Right lobe of liver (tissue), 6 donors: ENCODE data around the gene ADGRF4. TPM values are rescaled to one million over a fixed set of nuclear protein-coding genes. Genes with fewer than 3 reads are reported as not detected.

Experiments used
- ATAC-seq, 4 donors: fragments of 200-7000 bp; cut with Tn5 transposase; one replicate each; pipeline ENCODE4 v1.9.1; 2020; ENCODE audit warnings: mild to moderate bottlenecking in 4 of 4, moderate library complexity in 4 of 4
- DNase-seq, 3 donors: peaks; one replicate each; pipeline ENCODE4 v3.0.0-alpha.2; 2020
- H3K27ac ChIP-seq, 3 donors: fragments of 200-600 bp; one replicate each; pipeline ENCODE4 v1.8.0; 2022
- H3K27me3 ChIP-seq, 2 donors: fragments of 200-600 bp; one replicate each; pipeline ENCODE4 v1.8.0; 2022
- H3K36me3 ChIP-seq, 4 donors: fragments of 200-600 bp; sonication (generic) in 1 of 4; one replicate each; pipeline versions ENCODE4 v1.5.1 to v1.8.0; 2017 to 2022; ENCODE audit warnings: control low read depth in 1 of 4
- H3K4me1 ChIP-seq, 4 donors: fragments of 200-600 bp; sonication (generic) in 1 of 4; one replicate each; pipeline versions ENCODE4 v1.5.1 to v1.8.0; 2017 to 2022; ENCODE audit warnings: control low read depth in 1 of 4
- H3K4me3 ChIP-seq, 3 donors: fragments of 200-600 bp; one replicate each; pipeline ENCODE4 v1.8.0; 2022
- H3K9me3 ChIP-seq, 4 donors: fragments of 200-600 bp; sonication (generic) in 1 of 4; one replicate each; pipeline versions ENCODE4 v1.5.1 to v1.8.0; 2017 to 2022; ENCODE audit warnings: control low read depth in 1 of 4
- CTCF ChIP-seq, 4 donors: fragments of 200-600 bp in 3 of 4; fragments of 450-650 bp in 1 of 4; IDR thresholded peaks; one replicate each; pipeline versions ENCODE4 v1.5.1 to v1.8.0; 2016 to 2022; ENCODE audit warnings: antibody characterized with exemption in 4 of 4, mild to moderate bottlenecking in 2 of 4
- POLR2A ChIP-seq: fragments of 450-650 bp; IDR thresholded peaks from one replicate; pipeline ENCODE4 v1.6.1; 2017; ENCODE audit warnings: antibody characterized with exemption, mild to moderate bottlenecking
- WGBS: methylation state at CpG from one replicate; pipeline ENCODE4 v1.1.6; 2018; ENCODE audit warnings: low coverage, low lambda C conversion rate; ENCODE audit not compliant: insufficient coverage; ENCODE audit errors: missing lambda C conversion rate; 5-methylcytosine and 5-hydroxymethylcytosine counted together
- intact Hi-C, 2 donors: fragments of 100-400 bp; cut with DNase I; formaldehyde crosslinking; loops; one replicate each; pipeline versions ENCODE4 v1.11.2 to v1.14.1; 2022
- total RNA-seq, 6 experiments: library from RNA; depleted of rRNA in 2 of 6; stranded (reverse); fragments of >200 nt in 2 of 6; fragmentation: NEBNext Ultra II Directional in 3 of 6; extraction: Animal tissue kit (Norgen Biotek cat#: 25700) in 3 of 6; gene quantifications; one replicate each; pipeline versions ENCODE4 v1.1.0 to v1.2.4, GENCODE V29; 2016 to 2023
- donor health status: DM: no; HTN: yes; CAD: no.
- donor health status: DM: no; HTN: no; CAD: no.
- donor health status: DM: no; HTN: no; CAD: no.
- donor health status: DM: no; HTN: yes; CAD: no.
- donor health status: DM: no; HTN: yes; CAD: no.

Gene ADGRF4
- total RNA-seq, 6 experiments from 2014 or later: not detected

GRCh38 chr6:47733879-47734558 lies 35.6 kb downstream of the ADGRF4 start:
- ATAC-seq (peak; percentile 43 to 67 (median 48)), DNase-seq (no peak)
- H3K27ac ChIP-seq: no peak overlapping the region
- no peak overlapping the region for H3K4me3 ChIP-seq
- no peaks in the 10 kb centered on the region for H3K27me3 ChIP-seq
- no peaks in the 10 kb centered on the region for H3K9me3 ChIP-seq
- 14% methylated on average over 2 of the region's 2 CpGs for WGBS
- no peaks in the 10 kb centered on the region for H3K4me1 ChIP-seq
- intact Hi-C loops: no loop called here
- H3K36me3 ChIP-seq: no peaks in the 10 kb centered on the region
- TF ChIP-seq CTCF (IDR thresholded peaks at IDR 0.05) (peak; percentile 35 to 46 (median 40)), POLR2A (no peak)

- Histone ChIP-seq H3K9me3 (no peaks in the 10 kb centered on the region), H3K36me3 (no peaks in the 10 kb centered on the region), H3K27me3 (no peaks in the 10 kb centered on the region), H3K27ac (no peak overlapping the region), H3K4me3 (no peak overlapping the region), H3K4me1 (no peaks in the 10 kb centered on the region)
- TF ChIP-seq CTCF (IDR thresholded peaks at IDR 0.05) (no peak), POLR2A (no peak)
- ATAC-seq: no peak
- 30% methylated on average over 4 of the region's 4 CpGs for WGBS
- no peak for DNase-seq
- intact Hi-C loops: no loop called here
These were observed 36.6 kb downstream of the ADGRF4 start for GRCh38 chr6:47734831-47735481.

GRCh38 chr6:47736083-47736700 lies 37.8 kb downstream of the ADGRF4 start:
- no peak for TF ChIP-seq POLR2A
- no peak for TF ChIP-seq CTCF (IDR thresholded peaks at IDR 0.05)
- no peaks in the 10 kb centered on the region for H3K27me3 ChIP-seq
- 47% methylated on average over 5 of the region's 7 CpGs for WGBS
- H3K4me3 ChIP-seq: no peak overlapping the region
- no peak overlapping the region for H3K27ac ChIP-seq
- no peaks in the 10 kb centered on the region for H3K36me3 ChIP-seq
- intact Hi-C loops: no loop called here
- ATAC-seq: no peak
- H3K9me3 ChIP-seq: no peaks in the 10 kb centered on the region
- DNase-seq: no peak
- H3K4me1 ChIP-seq: no peaks in the 10 kb centered on the region

DNA sequence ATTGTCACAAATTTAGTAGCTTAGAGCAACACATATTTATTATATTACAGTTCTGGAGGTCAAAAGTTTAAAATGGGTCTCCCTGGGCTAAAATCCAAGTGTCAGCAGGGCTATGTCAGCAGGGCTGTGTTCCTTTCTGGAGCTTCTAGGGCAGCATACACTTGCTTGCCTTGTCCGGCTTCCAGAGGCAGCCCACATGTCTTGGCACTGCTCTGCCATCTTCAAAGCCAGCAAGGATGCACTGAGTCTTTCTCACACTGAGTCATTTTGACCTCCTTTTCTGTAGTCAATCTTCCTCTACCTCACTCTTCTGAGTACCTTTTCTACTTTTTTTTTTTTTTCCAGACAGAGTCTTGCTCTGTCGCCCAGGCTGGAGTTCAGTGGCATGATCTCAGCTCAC lies 39.0 kb downstream of the ADGRF4 start:
- Histone ChIP-seq H3K9me3 (no peaks in the 10 kb centered on the region), H3K27me3 (no peaks in the 10 kb centered on the region), H3K4me1 (no peaks in the 10 kb centered on the region), H3K36me3 (no peaks in the 10 kb centered on the region), H3K4me3 (no peak overlapping the region), H3K27ac (no peak overlapping the region)
- intact Hi-C loops: no loop called here
- TF ChIP-seq POLR2A: no peak
- TF ChIP-seq CTCF (IDR thresholded peaks at IDR 0.05): no peak
- DNase-seq (no peak), ATAC-seq (no peak)
- 83% methylated on average over 2 of the region's 2 CpGs for WGBS
